ENCODE measurements around the gene DLD.

DNA sequence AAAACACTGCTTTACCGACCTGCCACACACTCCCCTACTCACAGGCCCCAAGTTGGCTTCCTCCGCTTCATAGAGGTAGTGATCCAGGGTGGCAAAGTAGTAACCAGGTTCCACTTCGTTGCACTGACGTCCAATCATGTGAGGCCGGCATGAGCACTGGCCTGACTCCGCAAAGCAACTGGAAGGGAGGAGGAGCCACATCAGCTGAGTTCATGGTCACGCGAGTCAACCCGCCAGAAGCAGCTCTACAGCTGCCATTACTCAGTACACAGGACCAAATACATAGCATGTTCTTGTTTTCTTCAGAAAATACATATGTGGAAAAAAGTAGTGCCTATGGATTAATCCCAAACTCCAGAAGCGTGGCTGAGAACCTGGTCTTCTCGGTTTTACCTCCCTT, 73.5 kb downstream of the DLD start:
- TF ChIP-seq ZNF24 (IDR thresholded peaks at IDR 0.05), result no peak
- no peak for TF ChIP-seq SIN3A (IDR thresholded peaks at IDR 0.05; ENCODE audit: borderline replicate concordance, low read depth, low read length)
- TF ChIP-seq FLYWCH1 (CRISPR knock-in tag; IDR thresholded peaks at IDR 0.05), result no peak
- TF ChIP-seq ZC3H4 (CRISPR knock-in tag; IDR thresholded peaks at IDR 0.05; ENCODE audit: borderline replicate concordance), result no peak
- TF ChIP-seq SMC3 (IDR thresholded peaks at IDR 0.05; ENCODE audit: low read length), result no peak
- TF ChIP-seq ATM (IDR thresholded peaks at IDR 0.05; ENCODE audit: borderline replicate concordance), result no peak
- TF ChIP-seq, protein P1, sequence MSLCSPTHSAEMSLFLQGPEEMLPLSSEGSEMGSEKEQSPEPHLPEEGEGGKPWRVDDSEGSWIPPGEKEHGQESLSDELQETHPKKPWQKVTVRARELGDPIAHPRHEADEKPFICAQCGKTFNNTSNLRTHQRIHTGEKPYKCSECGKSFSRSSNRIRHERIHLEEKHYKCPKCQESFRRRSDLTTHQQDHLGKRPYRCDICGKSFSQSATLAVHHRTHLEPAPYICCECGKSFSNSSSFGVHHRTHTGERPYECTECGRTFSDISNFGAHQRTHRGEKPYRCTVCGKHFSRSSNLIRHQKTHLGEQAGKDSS (CRISPR knock-in tag; IDR thresholded peaks at IDR 0.05; ENCODE audit: borderline replicate concordance, low read depth), result no peak

Measured in HepG2 (cell line).